Bronchial epithelial cell (primary cell): Measurements from ENCODE around the gene RIPK3. TPM values are rescaled to one million over a fixed set of nuclear protein-coding genes. Genes with fewer than 3 reads are reported as not detected.

Experiments used
- DNase-seq: peaks from one replicate; pipeline ENCODE4 v3.0.0-alpha.2; 2010; ENCODE audit warnings: low read depth
- FAIRE-seq: peaks from 2 replicates; lab custom pipeline; 2011; peaks lifted over from hg19 to GRCh38; lab: Jason Lieb, UNC
- H3K27me3 ChIP-seq: 2 replicates; pipeline ENCODE4 v1.5.1; 2011; ENCODE audit warnings: low read length; ENCODE audit not compliant: control insufficient read depth, insufficient read depth
- H3K36me3 ChIP-seq: 2 replicates; pipeline ENCODE4 v1.5.1; 2011; ENCODE audit warnings: low read length; ENCODE audit not compliant: control insufficient read depth, insufficient read depth
- H3K4me3 ChIP-seq: 2 replicates; pipeline ENCODE4 v1.5.1; 2011; ENCODE audit warnings: mild to moderate bottlenecking, low read depth, low read length, control low read depth
- CTCF ChIP-seq: IDR thresholded peaks from 2 replicates; pipeline ENCODE4 v1.5.1; 2011; ENCODE audit warnings: mild to moderate bottlenecking, moderate library complexity, low read length, control low read depth, inconsistent platforms; ENCODE audit not compliant: insufficient read depth, severe bottlenecking
- total RNA-seq: library from RNA; depleted of rRNA; stranded (reverse); fragments of >200 nt; gene quantifications from 2 replicates; pipeline ENCODE4 v1.2.1, GENCODE V29; 2014

The RIPK3 gene
- total RNA-seq, 1 donor from 2014 or later, result 2.4 TPM

GRCh38 chr14:24314377-24315193 is 25.2 kb downstream of the RIPK3 start:
- DNase-seq (peak; percentile 50), FAIRE-seq (no peak)
- no peak for TF ChIP-seq CTCF
- Histone ChIP-seq H3K4me3 (no peak overlapping the region), H3K27me3 (no peaks in the 10 kb centered on the region), H3K36me3 (peaks cover 2% of the 10 kb centered on the region)

- TF ChIP-seq CTCF, result no peak
- H3K4me3 ChIP-seq, result no peak overlapping the region
- H3K27me3 ChIP-seq, result no peaks in the 10 kb centered on the region
- DNase-seq (no peak), FAIRE-seq (no peak)
- peaks cover 2% of the 10 kb centered on the region for H3K36me3 ChIP-seq
These were observed 25.9 kb downstream of the RIPK3 start for GRCh38 chr14:24313913-24314312.

- TF ChIP-seq CTCF, result no peak
- Histone ChIP-seq H3K4me3 (no peak overlapping the region), H3K27me3 (no peaks in the 10 kb centered on the region), H3K36me3 (peaks cover 2% of the 10 kb centered on the region)
- no peak for FAIRE-seq
- no peak for DNase-seq
These were observed 26.9 kb downstream of the RIPK3 start for GRCh38 chr14:24312736-24313507.

GRCh38 chr14:24311837-24312615 is 27.8 kb downstream of the RIPK3 start:
- peaks cover 2% of the 10 kb centered on the region for H3K36me3 ChIP-seq
- H3K27me3 ChIP-seq, result no peaks in the 10 kb centered on the region
- H3K4me3 ChIP-seq, result no peak overlapping the region
- DNase-seq (peak; percentile 52), FAIRE-seq (no peak)
- TF ChIP-seq CTCF, result peak; percentile 10

- peak; percentile 17 for TF ChIP-seq CTCF
- peak within 1 kb of the TSS; percentile 28 for H3K4me3 ChIP-seq
- H3K27me3 ChIP-seq, result no peaks in the 10 kb centered on the region
- DNase-seq (peak; percentile 59), FAIRE-seq (no peak)
- peaks cover 8% of the 10 kb centered on the region for H3K36me3 ChIP-seq
These were observed 28.9 kb downstream of the RIPK3 start, which contains the start of gene LTB4R for GRCh38 chr14:24310646-24311604. TSS of gene LTB4R (plus strand) at chr14:24311502. CDS start at chr14:24315652, 4,150 bp downstream.
